ENCODE measurements around the gene POLR2L. TPM values are rescaled to one million over a fixed set of nuclear protein-coding genes. Genes with fewer than 3 reads are reported as not detected.
A peak's percentile ranks its signal among the peaks of the same experiment; 100 is the strongest.

POLR2L gene
- total and polyA plus RNA-seq, 2 of the 13 experiments (the other 11 are each of a cell fraction or from before 2014, with no cell fraction given): 104 to 114 TPM

- TF ChIP-seq TFDP2 (CRISPR knock-in tag; IDR thresholded peaks at IDR 0.05) (peak; percentile 79), KLF16 (CRISPR knock-in tag; IDR thresholded peaks at IDR 0.05) (peak in 1 of 2 experiments; percentile 59; a peak in 2 of 4 replicates), PATZ1 (CRISPR knock-in tag; IDR thresholded peaks at IDR 0.05) (no peak; the same call in 1 of the 2 replicates), ZNF883 (CRISPR knock-in tag; IDR thresholded peaks at IDR 0.05; ENCODE audit: not compliant biosample characterization) (peak; percentile 69), HNF1B (CRISPR knock-in tag; IDR thresholded peaks at IDR 0.05) (peak; percentile 33; the same call in 1 of the 2 replicates), MEIS2 (CRISPR knock-in tag; IDR thresholded peaks at IDR 0.05) (peak; percentile 99), SATB2 (CRISPR knock-in tag; IDR thresholded peaks at IDR 0.05) (0 out of 2 replicates have a peak, but pooled peaks have one; percentile 42), ZNF816 (CRISPR knock-in tag; IDR thresholded peaks at IDR 0.05; ENCODE audit: borderline replicate concordance) (no peak), PCBP2 (optimal IDR thresholded peaks at IDR 0.05; ENCODE audit: low read depth, low read length, poor library complexity, severe bottlenecking) (no peak), ZMAT5 (CRISPR knock-in tag; IDR thresholded peaks at IDR 0.05; ENCODE audit: borderline replicate concordance, low read depth) (no peak), ZNF878 (CRISPR knock-in tag; IDR thresholded peaks at IDR 0.05) (no peak), KLF12 (CRISPR knock-in tag; IDR thresholded peaks at IDR 0.05; ENCODE audit: borderline replicate concordance) (peak; percentile 62; the same call in 1 of the 2 replicates), FOSL2 (CRISPR knock-in tag; IDR thresholded peaks at IDR 0.05) (no peak; the same call in 1 of the 2 replicates), ZFX (CRISPR knock-in tag; IDR thresholded peaks at IDR 0.05; ENCODE audit: low read depth) (peak; percentile 91), KMT2A (CRISPR knock-in tag; IDR thresholded peaks at IDR 0.05) (0 out of 2 replicates have a peak, but pooled peaks have one; percentile 28), HIC2 (CRISPR knock-in tag; IDR thresholded peaks at IDR 0.05; ENCODE audit: low read depth) (no peak), HCFC1 (IDR thresholded peaks at IDR 0.05; ENCODE audit: low read depth, low read length) (peak; percentile 51), PAX8 (CRISPR knock-in tag; IDR thresholded peaks at IDR 0.05; ENCODE audit: borderline replicate concordance) (no peak; the same call in 1 of the 2 replicates), IKZF5 (CRISPR knock-in tag; IDR thresholded peaks at IDR 0.05) (peak; percentile 54; the same call in 1 of the 2 replicates), TBX2 (CRISPR knock-in tag; IDR thresholded peaks at IDR 0.05; ENCODE audit: borderline replicate concordance) (peak; percentile 57)
These were observed at the start of gene POLR2L, which contains the start of gene TSPAN4 (continued) for GRCh38 chr11:842370-843002.
